Osteocyte (in vitro differentiated cells): Measurements from ENCODE around the gene COQ7. TPM values are rescaled to one million over a fixed set of nuclear protein-coding genes. Genes with fewer than 3 reads are reported as not detected.

ENCODE experiments used
- DNase-seq: peaks from one replicate; pipeline ENCODE4 v3.0.0; 2021; ENCODE audit warnings: mixed read lengths; ENCODE audit not compliant: unreplicated experiment; ENCODE audit errors: extremely low spot score
- H3K27ac Mint-ChIP-seq: one replicate; pipeline ENCODE4 v1.8.0; 2021; ENCODE audit warnings: mild to moderate bottlenecking, mixed read lengths; ENCODE audit not compliant: unreplicated experiment
- H3K27me3 Mint-ChIP-seq: one replicate; pipeline ENCODE4 v1.8.0; 2021; ENCODE audit warnings: mixed read lengths; ENCODE audit not compliant: unreplicated experiment
- H3K36me3 Mint-ChIP-seq: one replicate; pipeline ENCODE4 v1.8.0; 2021; ENCODE audit warnings: mixed read lengths; ENCODE audit not compliant: unreplicated experiment
- H3K4me1 Mint-ChIP-seq: one replicate; pipeline ENCODE4 v1.8.0; 2021; ENCODE audit warnings: mixed read lengths; ENCODE audit not compliant: unreplicated experiment
- H3K4me3 Mint-ChIP-seq: one replicate; pipeline ENCODE4 v1.8.0; 2021; ENCODE audit warnings: mild to moderate bottlenecking, moderate library complexity, mixed read lengths; ENCODE audit not compliant: unreplicated experiment
- H3K9me3 Mint-ChIP-seq: one replicate; pipeline ENCODE4 v1.8.0; 2021; ENCODE audit warnings: mixed read lengths; ENCODE audit not compliant: unreplicated experiment
- CTCF ChIP-seq: fragments of 200-600 bp; sonication (generic); IDR thresholded peaks from 2 replicates; pipeline ENCODE4 v1.5.0; 2021; ENCODE audit warnings: antibody characterized with exemption, mild to moderate bottlenecking, moderate library complexity
- total RNA-seq: library from RNA; stranded (reverse); gene quantifications from 2 replicates; pipeline ENCODE4 v1.2.1, GENCODE V29; 2021

Gene COQ7
- total RNA-seq, 1 donor from 2014 or later: 31.6 TPM

GRCh38 chr16:19062706-19063105 lies 4.7 kb upstream of the COQ7 start:
- peaks cover 7% of the 10 kb centered on the region for H3K4me1 Mint-ChIP-seq
- H3K4me3 Mint-ChIP-seq: no peak overlapping the region
- TF ChIP-seq CTCF: no peak
- H3K27ac Mint-ChIP-seq: no peak overlapping the region
- no peak for DNase-seq
- H3K27me3 Mint-ChIP-seq: no peaks in the 10 kb centered on the region
- H3K36me3 Mint-ChIP-seq: no peaks in the 10 kb centered on the region
- no peaks in the 10 kb centered on the region for H3K9me3 Mint-ChIP-seq

- H3K27me3 Mint-ChIP-seq: no peaks in the 10 kb centered on the region
- H3K27ac Mint-ChIP-seq: peak overlapping the region; percentile 96
- TF ChIP-seq CTCF: no peak
- H3K4me3 Mint-ChIP-seq: peak overlapping the region; percentile 95
- no peaks in the 10 kb centered on the region for H3K36me3 Mint-ChIP-seq
- DNase-seq: no peak
- H3K9me3 Mint-ChIP-seq: no peaks in the 10 kb centered on the region
- peaks cover 25% of the 10 kb centered on the region for H3K4me1 Mint-ChIP-seq
Measured at GRCh38 chr16:19066988-19067348, 446 bp upstream of the COQ7 start.

GRCh38 chr16:19068237-19068815 lies 912 bp downstream of the COQ7 start:
- peak overlapping the region; percentile 96 for H3K27ac Mint-ChIP-seq
- H3K9me3 Mint-ChIP-seq: no peaks in the 10 kb centered on the region
- H3K36me3 Mint-ChIP-seq: peaks cover 2% of the 10 kb centered on the region
- DNase-seq: no peak
- H3K4me1 Mint-ChIP-seq: peaks cover 25% of the 10 kb centered on the region
- H3K27me3 Mint-ChIP-seq: no peaks in the 10 kb centered on the region
- TF ChIP-seq CTCF: no peak
- peak overlapping the region; percentile 95 for H3K4me3 Mint-ChIP-seq

GRCh38 chr16:19071811-19072777 lies 4.7 kb downstream of the COQ7 start:
- H3K27ac Mint-ChIP-seq: no peak overlapping the region

More at GRCh38 chr16:19071811-19072777, 4.7 kb downstream of the COQ7 start:
- Mint-ChIP-seq H3K27me3 (no peaks in the 10 kb centered on the region), H3K9me3 (no peaks in the 10 kb centered on the region), H3K36me3 (peaks cover 17% of the 10 kb centered on the region), H3K4me3 (no peak overlapping the region), H3K4me1 (peaks cover 20% of the 10 kb centered on the region)
- DNase-seq: no peak
- peak; percentile 70 for TF ChIP-seq CTCF
